DMS153 treated with DMSO at 0.1 percent for 48 hours (cell line): ENCODE measurements around the gene NIPAL3.
"Not testable (repeated sequence)": the region's sequence is repeated elsewhere in the genome, so short reads cannot be mapped to it uniquely, and the experiment has no call there.

Experiments
- DNase-seq: peaks from one replicate; lab custom pipeline; 2025; ENCODE audit not compliant: unreplicated experiment; lab: John Stamatoyannopoulos, UW

Gene NIPAL3

GRCh38 chr1:24455272-24455671 lies 39.7 kb downstream of the NIPAL3 start:
- DNase-seq = no peak

- DNase-seq = no peak
Measured at GRCh38 chr1:24457866-24458265, 42.3 kb downstream of the NIPAL3 start.

- no peak for DNase-seq
Measured at GRCh38 chr1:24459551-24460266, 44.1 kb downstream of the NIPAL3 start.

GRCh38 chr1:24462128-24462527 lies 46.5 kb downstream of the NIPAL3 start:
- not testable (repeated sequence) for DNase-seq

DNA sequence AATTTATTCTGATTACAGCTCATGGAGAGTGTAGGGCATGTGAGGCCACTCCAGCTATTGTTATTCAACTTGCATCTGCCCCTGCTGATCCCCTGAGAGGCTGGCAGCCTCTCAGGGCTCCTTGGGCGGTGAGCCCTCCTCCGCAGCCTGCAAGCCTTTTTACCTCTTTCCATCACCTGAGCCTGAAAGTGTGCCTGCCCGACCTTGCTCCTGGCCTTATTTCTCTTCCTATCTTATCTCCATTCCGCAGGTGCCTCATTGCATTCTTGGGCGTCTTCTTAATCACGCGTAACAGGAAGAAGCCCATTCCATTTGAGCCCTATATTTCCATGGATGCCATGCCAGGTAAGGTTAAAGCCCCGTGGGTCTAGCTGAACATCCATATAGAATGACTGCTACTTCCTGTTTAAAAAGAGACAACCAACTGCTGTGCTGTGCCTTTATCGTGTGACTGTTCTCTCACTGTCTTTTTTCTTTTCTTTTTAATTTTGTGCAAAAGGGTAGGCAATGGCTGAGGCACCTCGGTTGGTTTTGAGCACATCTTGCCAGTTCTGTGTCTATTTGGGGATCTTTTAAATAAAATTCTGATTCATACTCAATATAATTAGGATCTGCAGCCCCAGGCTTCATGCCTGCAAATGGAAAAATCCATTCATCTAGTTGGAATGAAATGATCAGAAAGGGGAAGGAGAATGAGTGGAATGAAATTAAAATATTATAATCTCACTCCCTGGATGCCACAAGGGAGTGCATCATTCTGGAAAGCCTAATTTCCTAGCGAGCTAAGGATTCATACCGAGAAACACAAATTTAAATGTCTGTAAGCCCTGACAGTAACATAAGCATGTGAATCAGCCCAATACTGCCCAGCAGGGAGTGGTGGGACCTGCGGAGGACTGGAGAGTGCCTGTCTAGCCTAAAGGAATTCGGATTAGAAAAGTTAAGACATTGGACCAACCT lies 48.5 kb downstream of the NIPAL3 start:
- DNase-seq = no peak

- DNase-seq = no peak
Measured at GRCh38 chr1:24465099-24465498, 49.5 kb downstream of the NIPAL3 start.

DNA sequence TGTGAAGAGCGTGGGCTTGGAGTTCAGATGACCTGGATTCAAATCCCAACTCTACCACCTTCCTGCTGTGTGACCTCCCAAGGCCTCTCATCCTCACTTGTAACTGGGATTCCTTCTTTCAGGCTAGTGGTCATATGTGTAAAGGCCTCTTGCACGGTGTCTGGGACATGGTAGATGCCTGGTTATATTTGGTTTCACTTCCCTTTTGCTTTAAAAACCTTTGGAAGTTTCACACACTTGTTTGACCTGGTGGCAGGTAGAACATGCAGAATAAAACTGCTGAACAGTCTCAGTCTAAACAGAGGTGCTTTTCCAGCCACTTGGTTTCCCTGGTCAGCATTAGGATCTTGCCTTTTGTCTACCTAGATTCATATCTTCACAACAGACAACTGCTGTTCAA lies 50.0 kb downstream of the NIPAL3 start:
- DNase-seq = no peak

- no peak for DNase-seq
Measured at GRCh38 chr1:24468685-24469316, 53.2 kb downstream of the NIPAL3 start.

- DNase-seq = no peak
Measured at GRCh38 chr1:24470592-24470991, 55.0 kb downstream of the NIPAL3 start.

- no peak for DNase-seq
Measured at GRCh38 chr1:24472527-24473251, 57.1 kb downstream of the NIPAL3 start.

- DNase-seq = no peak
Measured at GRCh38 chr1:24474193-24474592, 58.6 kb downstream of the NIPAL3 start.

DNA sequence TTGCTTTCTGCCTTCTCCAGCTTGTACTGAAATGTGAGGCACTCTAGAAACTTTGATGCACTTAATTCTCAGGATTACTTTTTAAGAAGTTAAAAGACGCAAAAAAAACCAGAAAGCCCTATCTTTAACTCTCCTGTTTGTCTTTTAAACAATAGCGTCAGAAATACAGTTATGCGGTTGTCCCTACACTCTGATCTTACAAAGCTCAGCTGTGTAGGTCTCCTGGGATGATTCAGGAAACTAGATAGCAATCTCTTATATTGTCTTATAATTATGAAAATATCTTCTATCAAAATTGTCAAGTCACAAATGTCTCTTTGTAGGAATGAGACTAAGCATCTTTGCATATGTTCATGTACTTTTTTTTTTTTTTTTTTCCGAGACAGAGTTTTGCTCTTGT lies 60.1 kb downstream of the NIPAL3 start:
- no peak for DNase-seq

DNA sequence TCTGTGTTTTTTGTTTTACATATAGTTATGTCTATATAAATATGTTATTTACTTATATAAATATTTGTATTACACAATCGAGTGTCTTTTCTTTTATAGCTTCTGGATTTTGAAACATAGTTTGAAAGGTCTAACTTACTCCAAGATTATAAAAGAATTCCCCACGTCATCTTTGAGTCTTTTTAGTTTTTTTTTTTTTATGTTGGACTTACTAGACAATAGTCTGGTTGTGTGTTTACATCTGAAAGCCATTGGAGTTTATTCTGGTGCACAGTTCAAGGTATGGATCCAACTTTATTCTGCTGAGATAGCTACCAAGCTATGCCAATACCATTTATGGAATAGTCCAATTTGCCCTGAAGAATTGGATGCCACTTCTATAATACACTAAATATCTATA lies 61.0 kb downstream of the NIPAL3 start:
- DNase-seq = no peak

DNA sequence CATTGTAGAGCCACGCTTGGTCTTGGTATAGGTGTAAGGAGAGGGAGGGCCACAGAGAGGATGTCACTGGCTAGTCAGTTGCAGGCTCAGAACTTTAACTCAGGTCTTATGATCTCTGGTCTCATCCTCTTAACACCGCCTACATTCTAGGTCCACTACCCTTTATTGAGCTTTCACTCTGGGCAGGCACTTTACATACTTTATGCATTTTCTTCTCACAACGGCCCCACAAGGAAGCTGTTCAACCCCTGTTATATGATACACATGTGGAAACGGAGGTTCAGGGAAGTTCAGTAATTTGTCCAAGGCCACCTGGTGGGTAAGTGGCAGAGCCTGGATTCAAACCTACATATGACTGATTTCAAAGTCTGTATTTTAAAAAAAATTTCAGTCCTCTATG lies 61.7 kb downstream of the NIPAL3 start:
- DNase-seq = no peak

DNA sequence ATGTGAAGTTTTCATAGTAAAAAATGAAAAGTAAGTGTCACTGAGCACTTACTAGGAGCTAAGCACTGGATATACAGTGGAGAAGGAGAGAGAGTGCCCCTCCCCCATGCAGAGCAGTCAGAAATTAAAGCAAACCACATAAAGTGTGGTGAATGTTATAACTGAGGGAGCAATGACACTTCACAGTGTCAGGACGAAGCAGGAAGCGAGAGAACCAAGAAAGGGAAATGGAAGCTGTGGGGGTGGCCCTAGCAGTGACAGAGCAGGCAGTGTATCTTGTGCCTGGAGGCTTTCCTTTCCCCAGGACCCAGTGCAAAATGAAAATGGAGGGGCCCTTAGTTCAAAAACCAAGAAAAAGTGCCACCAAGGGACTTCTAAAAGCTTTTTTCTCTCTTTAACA lies 65.5 kb downstream of the NIPAL3 start:
- DNase-seq = no peak

DNA sequence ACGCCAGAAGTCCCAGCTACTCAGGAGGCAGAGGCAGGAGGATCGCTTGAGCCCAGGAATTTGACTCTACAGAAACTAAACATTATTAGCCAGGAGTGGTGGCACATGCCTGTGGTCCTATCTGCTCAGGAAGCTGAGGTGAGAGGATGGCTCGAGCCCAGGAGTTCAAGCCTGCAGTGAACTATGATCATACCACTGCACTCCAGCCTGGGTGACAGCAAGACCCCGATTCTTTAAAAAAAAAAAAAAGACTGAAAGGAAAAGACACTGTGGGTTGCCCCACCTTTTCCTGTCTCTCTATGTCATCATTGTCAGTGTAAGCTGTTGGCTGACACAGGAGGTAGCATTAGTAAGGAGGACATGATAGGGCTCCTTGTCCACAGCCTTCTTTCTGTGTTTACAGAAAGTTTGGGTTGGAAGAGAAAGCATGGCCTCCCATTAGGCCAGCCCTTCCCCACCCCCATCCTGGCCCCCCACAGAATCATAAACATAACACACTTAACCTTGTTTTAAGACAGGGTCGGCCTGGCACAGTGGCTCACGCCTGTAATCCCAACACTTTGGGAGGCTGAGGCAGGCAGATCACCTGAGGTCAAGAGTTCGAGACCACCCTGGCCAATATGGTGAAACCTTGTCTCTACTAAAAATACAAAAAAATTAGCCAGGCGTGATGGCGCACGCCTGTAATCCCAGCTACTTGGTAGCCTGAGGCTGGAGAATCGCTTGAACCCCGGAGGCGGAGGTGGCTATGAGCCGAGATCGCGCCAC lies 66.4 kb downstream of the NIPAL3 start:
- no peak for DNase-seq

- DNase-seq = no peak
Measured at GRCh38 chr1:24483441-24483840, 67.8 kb downstream of the NIPAL3 start.

- no peak for DNase-seq
Measured at GRCh38 chr1:24484199-24484598, 68.6 kb downstream of the NIPAL3 start.

- no peak for DNase-seq
Measured at GRCh38 chr1:24486331-24487065, 70.9 kb downstream of the NIPAL3 start.

GRCh38 chr1:24487455-24487854 lies 71.9 kb downstream of the NIPAL3 start:
- no peak for DNase-seq
